ENCODE results near the gene BEAN1. TPM values are rescaled to one million over a fixed set of nuclear protein-coding genes. Genes with fewer than 3 reads are reported as not detected.

BEAN1 gene
- total RNA-seq, 1 experiment from 2014 or later = 0.61 TPM

- no peak overlapping the region for H3K27ac ChIP-seq (ENCODE audit: low read depth, low read length)
- H3K9me2 ChIP-seq (ENCODE audit: insufficient read depth) = no peaks in the 10 kb centered on the region
- H3K9me3 ChIP-seq (ENCODE audit: control insufficient read depth in 1 of 2, insufficient read depth in 1 of 2, low read depth in 1 of 2, low read length in 2 of 2) = no peaks in the 10 kb centered on the region
- no peaks in the 10 kb centered on the region for H4K20me1 ChIP-seq (ENCODE audit: insufficient read depth)
- H3K4me2 ChIP-seq (ENCODE audit: low read length) = no peak overlapping the region
- H3K4me1 ChIP-seq (ENCODE audit: control insufficient read depth in 1 of 2, insufficient read depth in 2 of 2, low read length in 2 of 2) = peaks cover 17 to 23% of the 10 kb centered on the region in 2 experiments
- intact Hi-C loops (cut with micrococcal nuclease) = no loop called here
- no peaks in the 10 kb centered on the region for H3K36me3 ChIP-seq (ENCODE audit: control insufficient read depth in 1 of 2, insufficient read depth in 2 of 2, low read length in 2 of 2)
- DNase-seq (ENCODE audit: low read depth, low spot score) (no peak), ATAC-seq (no peak)
- H3K9ac ChIP-seq (ENCODE audit: low read length) = no peak overlapping the region
- ChIA-PET RAD21 (ENCODE audit: low non-redundant PET in 1 of 2, low total read pairs in 2 of 2, uncharacterized antibody in 2 of 2, unreplicated experiment in 2 of 2) (no interaction called here), POLR2A (no interaction called here), CTCF (no interaction called here)
- no peak overlapping the region for H2AFZ ChIP-seq (ENCODE audit: low read depth, low read length, poor library complexity, severe bottlenecking)
- TF ChIP-seq RAD21 (IDR thresholded peaks at IDR 0.05; ENCODE audit: low read depth) (no peak), ZNF274 (IDR thresholded peaks at IDR 0.05; ENCODE audit: low read depth, low read length) (no peak), POLR2A (IDR thresholded peaks at IDR 0.05; ENCODE audit: borderline replicate concordance, extremely low read depth, insufficient read depth, insufficient read length) (no peak), ELF1 (IDR thresholded peaks at IDR 0.05; ENCODE audit: borderline replicate concordance, low read depth) (no peak), REST (IDR thresholded peaks at IDR 0.05; ENCODE audit: low read depth) (no peak), SIN3A (IDR thresholded peaks at IDR 0.05; ENCODE audit: low read depth) (no peak), ZBTB33 (IDR thresholded peaks at IDR 0.05; ENCODE audit: extremely low read depth, insufficient replicate concordance, low read length) (no peak), CEBPB (IDR thresholded peaks at IDR 0.05; ENCODE audit: low read depth) (no peak), FOSL1 (IDR thresholded peaks at IDR 0.05; ENCODE audit: low read depth) (no peak), EZH2 (IDR thresholded peaks at IDR 0.05) (no peak)
- H3K27me3 ChIP-seq (ENCODE audit: insufficient read depth, low read length) = peaks cover 34% of the 10 kb centered on the region; the same call in 1 of the 2 replicates
- no peak overlapping the region for H3K4me3 ChIP-seq (replicated peaks in 1 of 2; ENCODE audit: low read depth in 1 of 2, low read length in 2 of 2)
- H3K79me2 ChIP-seq (ENCODE audit: insufficient read depth, low read length) = no peaks in the 10 kb centered on the region
- no TSS peak for BruUV-seq (replicated peaks)
Observed at GRCh38 chr16:66437391-66437945, 10.4 kb downstream of the BEAN1 start.

Measured in HCT116 (cell line).